Mucosa of stomach (tissue), 1 donor: ENCODE measurements around the gene GPC6.
"Not testable (repeated sequence)": the region's sequence is repeated elsewhere in the genome, so short reads cannot be mapped to it uniquely, and the experiment has no call there.

ENCODE experiments used
- H3K27me3 ChIP-seq: one replicate; pipeline ENCODE4 v1.7.0; 2013; ENCODE audit warnings: mild to moderate bottlenecking, low read length; ENCODE audit not compliant: control insufficient read depth, insufficient read depth
- H3K36me3 ChIP-seq: one replicate; pipeline ENCODE4 v1.7.0; 2013; ENCODE audit warnings: low read length; ENCODE audit not compliant: control insufficient read depth, insufficient read depth
- H3K4me1 ChIP-seq: one replicate; pipeline ENCODE4 v1.7.0; 2013; ENCODE audit warnings: mild to moderate bottlenecking, low read length; ENCODE audit not compliant: control insufficient read depth, insufficient read depth
- H3K4me3 ChIP-seq: one replicate; pipeline ENCODE4 v1.7.0; 2013; ENCODE audit warnings: low read length
- H3K9ac ChIP-seq: one replicate; pipeline ENCODE4 v1.7.0; 2013; ENCODE audit warnings: mild to moderate bottlenecking, low read length, moderate library complexity
- H3K9me3 ChIP-seq: one replicate; pipeline ENCODE4 v1.7.0; 2013; ENCODE audit warnings: mild to moderate bottlenecking, low read length, moderate library complexity; ENCODE audit not compliant: control insufficient read depth
- donor health status: Pancreatic carcinoma.

GPC6 gene

DNA sequence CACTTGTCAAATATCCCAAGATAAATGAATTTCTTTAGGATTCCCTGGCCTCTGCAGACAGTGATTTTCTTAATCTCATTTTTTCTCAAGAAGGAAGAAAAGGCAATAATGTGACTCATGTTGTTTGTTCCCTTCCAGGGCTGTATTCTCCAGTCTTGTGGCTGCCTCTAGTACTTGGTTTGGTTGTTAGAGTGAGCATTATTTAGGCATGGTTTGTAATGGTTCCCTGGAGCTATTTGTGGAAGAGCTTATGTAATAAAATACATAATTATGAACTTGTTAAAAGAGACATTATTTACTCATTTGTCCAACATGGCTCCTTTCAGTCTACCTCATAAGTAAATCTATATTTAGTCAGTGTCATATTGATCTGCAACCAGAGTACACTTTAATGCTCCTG, 982.5 kb downstream of the GPC6 start:
- Histone ChIP-seq H3K9ac (no peak overlapping the region), H3K4me3 (no peak overlapping the region), H3K9me3 (no peaks in the 10 kb centered on the region), H3K4me1 (no peaks in the 10 kb centered on the region), H3K27me3 (no peaks in the 10 kb centered on the region), H3K36me3 (no peaks in the 10 kb centered on the region)

DNA sequence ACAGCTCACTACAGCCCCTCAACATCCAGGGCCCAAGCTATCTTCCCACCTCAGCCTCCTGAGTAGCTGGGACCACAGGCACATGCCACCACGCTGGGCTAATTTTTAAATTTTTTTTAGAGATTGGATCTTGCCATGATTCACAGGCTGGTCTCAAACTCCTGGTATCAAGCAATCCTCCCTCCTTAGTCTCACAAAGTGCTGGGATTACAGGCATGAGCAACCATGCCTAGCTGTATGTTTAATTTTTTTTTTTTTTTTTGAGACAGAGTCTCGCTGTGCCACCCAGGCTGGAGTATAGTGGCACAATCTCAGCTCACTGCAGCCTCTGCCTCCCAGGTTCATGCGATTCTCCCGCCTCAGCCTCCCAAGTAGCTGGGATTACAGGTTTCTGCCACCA, 983.3 kb downstream of the GPC6 start:
- H3K27me3 ChIP-seq, H3K4me1 ChIP-seq, H3K4me3 ChIP-seq, H3K9ac ChIP-seq, H3K9me3 ChIP-seq, H3K36me3 ChIP-seq: not testable (repeated sequence)

DNA sequence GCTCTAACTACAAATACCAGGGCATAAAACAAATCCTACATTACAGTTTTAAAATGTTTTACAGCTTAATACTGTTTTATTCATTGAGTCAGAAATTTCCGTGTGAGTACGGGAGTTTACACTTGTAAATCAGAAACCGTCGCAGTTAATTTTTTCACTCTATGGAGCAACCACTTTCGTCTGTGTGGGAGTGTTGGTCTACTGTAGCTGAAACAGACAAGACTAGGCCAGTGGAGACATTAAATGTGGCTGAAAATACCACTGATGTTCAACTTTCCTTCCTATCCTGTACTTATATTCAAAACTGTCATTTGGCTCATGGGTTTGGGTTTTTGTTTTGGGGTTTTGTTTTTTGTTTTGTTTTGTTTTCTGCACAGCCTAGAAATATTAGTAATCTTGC, 984.2 kb downstream of the GPC6 start:
- Histone ChIP-seq H3K36me3 (no peaks in the 10 kb centered on the region), H3K4me3 (no peak overlapping the region), H3K27me3 (no peaks in the 10 kb centered on the region), H3K9ac (no peak overlapping the region), H3K4me1 (no peaks in the 10 kb centered on the region), H3K9me3 (no peaks in the 10 kb centered on the region)

DNA sequence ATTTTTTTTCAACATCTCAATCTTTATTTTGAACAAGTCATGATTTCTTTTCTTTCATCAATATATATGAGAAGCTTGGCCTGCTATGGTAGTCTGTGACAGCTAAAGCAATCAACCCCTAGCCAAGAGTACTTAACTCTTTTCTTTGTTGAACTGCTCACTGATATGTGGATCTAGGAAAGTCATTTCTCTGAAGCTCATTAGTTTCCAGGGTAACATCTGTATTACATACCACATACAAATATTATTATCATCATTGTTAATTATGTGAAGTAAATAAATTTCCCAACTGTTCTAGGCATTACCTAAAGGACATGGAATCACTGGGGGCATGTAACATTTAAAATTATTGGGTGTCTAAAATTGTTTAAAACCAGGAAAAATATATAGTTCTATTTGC, 985.6 kb downstream of the GPC6 start:
- Histone ChIP-seq H3K9ac (no peak overlapping the region), H3K9me3 (no peaks in the 10 kb centered on the region), H3K36me3 (no peaks in the 10 kb centered on the region), H3K4me3 (no peak overlapping the region), H3K27me3 (no peaks in the 10 kb centered on the region), H3K4me1 (no peaks in the 10 kb centered on the region)

DNA sequence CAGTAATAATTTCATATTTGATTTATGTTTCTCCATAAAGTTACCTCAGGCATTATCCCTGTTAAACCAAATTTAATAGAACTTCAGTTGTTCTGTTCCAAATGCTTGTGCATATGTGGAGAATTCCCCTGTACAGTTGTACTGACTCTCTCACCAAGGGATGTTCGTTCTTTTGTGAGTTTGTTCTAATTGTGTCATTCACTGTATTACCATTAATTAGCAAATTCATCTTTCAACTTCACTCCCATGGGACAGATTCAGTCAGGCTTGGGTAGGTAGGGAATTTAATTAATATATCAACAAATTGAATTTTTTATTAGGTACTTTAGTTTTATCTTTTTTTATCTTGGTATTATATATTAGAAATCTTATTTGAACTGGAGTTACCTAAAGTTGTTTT, 987.5 kb downstream of the GPC6 start:
- Histone ChIP-seq H3K9ac (no peak overlapping the region), H3K9me3 (no peaks in the 10 kb centered on the region), H3K27me3 (no peaks in the 10 kb centered on the region), H3K4me3 (no peak overlapping the region), H3K36me3 (no peaks in the 10 kb centered on the region), H3K4me1 (no peaks in the 10 kb centered on the region)

DNA sequence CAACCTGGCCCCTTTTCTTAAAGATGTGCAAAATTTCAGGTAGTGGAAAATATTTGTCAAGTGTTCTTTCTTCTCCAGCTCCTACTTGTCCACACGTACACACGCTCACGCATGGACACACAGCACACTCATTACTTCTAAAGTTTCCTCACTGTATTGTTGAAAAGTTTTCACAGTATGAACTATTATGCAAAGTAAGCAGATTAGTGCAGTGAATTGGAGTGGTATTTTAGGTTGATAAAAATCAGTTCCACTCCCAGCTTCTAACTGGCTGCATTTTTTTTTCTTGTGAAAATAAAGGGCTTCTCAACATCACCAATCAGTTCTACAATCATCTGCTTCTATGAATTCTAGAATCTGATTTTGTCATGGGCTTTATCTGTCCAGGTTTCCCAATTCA, 988.4 kb downstream of the GPC6 start:
- no peaks in the 10 kb centered on the region for H3K36me3 ChIP-seq
- no peaks in the 10 kb centered on the region for H3K9me3 ChIP-seq
- no peak overlapping the region for H3K9ac ChIP-seq
- no peaks in the 10 kb centered on the region for H3K4me1 ChIP-seq
- H3K27me3 ChIP-seq, result no peaks in the 10 kb centered on the region
- no peak overlapping the region for H3K4me3 ChIP-seq

DNA sequence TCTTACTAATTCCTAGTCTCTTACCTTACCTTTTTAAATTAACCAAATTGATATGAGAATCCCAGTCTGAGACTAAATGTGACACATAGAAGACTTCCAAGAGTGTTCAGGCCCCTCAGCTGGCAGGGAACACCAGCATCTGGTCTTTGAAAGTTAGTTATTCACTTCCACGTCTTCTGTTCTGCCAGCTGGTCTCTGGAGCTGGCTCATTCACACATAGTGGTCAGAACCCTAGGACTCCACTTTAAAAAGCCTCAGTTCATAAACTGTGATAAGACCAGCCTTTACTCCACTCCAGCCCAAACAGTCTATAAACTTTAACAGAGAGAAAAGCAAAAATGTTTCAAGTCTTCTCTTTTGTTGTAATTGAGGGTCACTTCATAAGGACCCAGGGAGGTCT, 989.9 kb downstream of the GPC6 start:
- no peaks in the 10 kb centered on the region for H3K27me3 ChIP-seq
- H3K9ac ChIP-seq, result no peak overlapping the region

DNA sequence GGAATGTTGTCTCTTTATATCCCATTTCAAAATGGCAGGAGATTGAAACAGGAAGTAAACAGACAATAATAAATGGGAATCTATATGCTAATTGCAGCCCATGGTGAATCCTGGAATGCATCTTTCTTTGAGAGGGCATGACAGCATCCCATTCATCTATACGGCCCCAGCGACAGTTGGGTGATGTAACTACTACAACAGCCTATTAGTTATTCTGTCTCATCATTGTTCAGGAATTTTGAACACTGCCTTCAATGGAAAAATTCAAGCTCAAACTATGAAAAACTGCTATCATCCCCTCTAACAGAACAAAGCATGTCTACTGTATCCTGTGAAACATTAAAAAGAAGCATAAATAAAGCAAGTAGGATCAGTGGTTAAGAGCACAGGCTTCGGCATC, 990.8 kb downstream of the GPC6 start:
- Histone ChIP-seq H3K9ac (no peak overlapping the region), H3K36me3 (no peaks in the 10 kb centered on the region), H3K4me3 (no peak overlapping the region), H3K27me3 (no peaks in the 10 kb centered on the region), H3K9me3 (no peaks in the 10 kb centered on the region), H3K4me1 (no peaks in the 10 kb centered on the region)

More for the DNA sequence above, 989.9 kb downstream of the GPC6 start:
- no peaks in the 10 kb centered on the region for H3K4me1 ChIP-seq
- no peak overlapping the region for H3K4me3 ChIP-seq
- no peaks in the 10 kb centered on the region for H3K9me3 ChIP-seq
- no peaks in the 10 kb centered on the region for H3K36me3 ChIP-seq

DNA sequence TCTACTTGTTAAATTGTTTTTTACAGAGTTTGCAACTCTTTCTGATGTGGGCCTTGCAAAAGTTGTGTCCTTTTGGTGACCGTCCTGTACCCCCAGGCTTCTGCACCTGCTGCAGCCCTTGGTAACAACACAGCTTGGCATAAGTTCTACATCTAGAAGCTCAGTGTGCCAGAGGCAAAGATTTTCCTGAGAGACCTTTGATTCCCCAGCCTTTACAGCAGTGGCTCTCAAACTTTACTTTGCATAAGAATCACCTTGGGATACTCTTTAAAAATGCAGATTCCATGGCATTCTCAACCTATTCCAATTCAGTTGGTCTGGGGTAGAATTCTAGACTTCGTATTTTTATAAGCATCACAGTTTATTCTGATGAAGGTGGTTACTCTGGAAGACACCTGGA, 991.9 kb downstream of the GPC6 start:
- Histone ChIP-seq H3K4me1 (no peaks in the 10 kb centered on the region), H3K36me3 (no peaks in the 10 kb centered on the region), H3K9me3 (no peaks in the 10 kb centered on the region), H3K9ac (no peak overlapping the region), H3K27me3 (no peaks in the 10 kb centered on the region), H3K4me3 (no peak overlapping the region)

DNA sequence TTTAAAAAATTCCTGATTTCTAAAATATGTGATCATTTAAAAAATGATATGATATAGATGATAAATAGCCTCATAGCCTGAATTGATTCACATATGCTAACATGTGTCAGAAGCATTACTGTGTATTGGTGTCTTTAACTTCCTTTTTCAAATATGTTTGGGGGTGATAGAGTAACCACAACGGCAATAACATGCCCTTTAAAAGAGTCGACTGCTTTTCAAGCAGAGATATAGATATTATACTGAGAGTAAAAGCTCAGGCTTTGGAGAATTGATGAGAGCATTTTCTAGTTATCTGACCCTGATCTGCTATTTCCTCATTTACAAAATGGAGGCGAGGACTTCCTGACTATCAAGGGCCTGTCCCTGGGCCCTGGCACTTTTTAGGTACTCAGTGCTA, 992.3 kb downstream of the GPC6 start:
- Histone ChIP-seq H3K36me3 (no peaks in the 10 kb centered on the region), H3K4me3 (no peak overlapping the region), H3K27me3 (no peaks in the 10 kb centered on the region), H3K9me3 (no peaks in the 10 kb centered on the region), H3K4me1 (no peaks in the 10 kb centered on the region), H3K9ac (no peak overlapping the region)

DNA sequence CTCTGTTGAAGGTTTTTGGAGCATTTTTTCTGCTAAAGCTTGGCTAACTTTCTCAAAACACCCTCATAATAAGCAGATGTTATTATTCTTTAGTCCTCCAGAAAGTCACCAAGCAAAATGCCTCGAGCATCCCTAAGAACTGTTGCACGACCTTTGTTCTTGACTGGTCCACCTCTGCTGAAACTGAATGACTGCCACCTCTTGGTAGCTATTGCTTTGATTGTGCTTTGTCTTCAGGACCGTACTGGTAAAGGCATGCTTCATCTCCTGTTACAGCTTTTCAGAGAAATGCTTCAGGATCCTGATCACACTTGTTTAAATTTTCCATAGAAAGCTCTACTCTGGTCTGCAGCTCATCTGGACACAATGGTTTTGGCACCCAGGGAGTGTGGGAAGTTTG, 998.1 kb downstream of the GPC6 start:
- Histone ChIP-seq H3K36me3 (no peaks in the 10 kb centered on the region), H3K4me1 (no peaks in the 10 kb centered on the region), H3K9ac (no peak overlapping the region), H3K4me3 (no peak overlapping the region), H3K27me3 (no peaks in the 10 kb centered on the region), H3K9me3 (no peaks in the 10 kb centered on the region)

DNA sequence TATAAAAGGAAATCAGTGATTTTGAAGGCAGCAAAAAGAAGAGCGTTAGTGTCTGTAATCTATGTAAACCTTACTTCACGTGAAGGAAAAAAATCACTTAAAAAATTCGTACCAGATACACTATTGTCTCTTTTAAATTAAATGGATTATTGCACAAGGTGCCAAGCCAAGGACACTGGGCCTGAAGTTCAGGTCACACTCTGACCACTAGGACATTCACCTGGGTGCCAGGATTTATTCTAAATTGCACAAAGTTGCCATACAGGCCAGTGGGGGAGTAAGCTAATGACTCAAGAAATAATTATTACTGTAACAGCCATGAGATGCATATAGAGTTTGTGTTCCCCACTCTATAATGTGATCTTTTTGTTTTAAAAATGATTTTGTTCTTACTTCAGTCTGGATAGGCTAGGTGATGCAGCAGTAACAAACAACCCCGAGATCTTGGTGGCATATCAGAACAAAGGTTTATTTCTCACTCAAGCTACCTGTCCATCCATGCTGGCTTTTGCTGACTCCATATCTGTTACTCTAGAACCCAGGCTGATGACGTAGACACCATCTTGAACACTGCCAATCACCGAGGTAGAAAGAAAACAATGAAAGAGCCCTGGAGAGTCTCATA, 1000.8 kb downstream of the GPC6 start:
- Histone ChIP-seq H3K9ac (no peak overlapping the region), H3K36me3 (no peaks in the 10 kb centered on the region), H3K4me1 (no peaks in the 10 kb centered on the region), H3K9me3 (no peaks in the 10 kb centered on the region), H3K4me3 (no peak overlapping the region), H3K27me3 (no peaks in the 10 kb centered on the region)

DNA sequence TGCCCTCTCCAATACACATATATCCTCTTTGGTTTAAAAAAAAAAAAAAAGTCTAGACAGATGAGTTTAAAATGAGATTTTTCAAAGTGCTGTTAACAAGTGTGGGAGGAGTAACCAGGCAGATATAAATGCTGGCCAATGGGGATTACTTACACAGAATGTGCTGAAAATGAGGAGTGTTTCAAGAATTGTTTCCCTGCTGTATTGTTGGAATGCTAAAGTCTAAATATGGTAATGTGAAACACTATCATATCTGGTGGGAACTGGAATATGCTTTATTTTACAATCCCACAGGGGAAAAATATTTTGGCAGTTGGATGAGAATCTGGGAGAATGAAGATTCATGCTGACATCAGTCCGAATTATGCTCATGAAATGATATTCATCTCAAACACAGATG, 1002.2 kb downstream of the GPC6 start:
- Histone ChIP-seq H3K9me3 (no peaks in the 10 kb centered on the region), H3K9ac (no peak overlapping the region), H3K36me3 (no peaks in the 10 kb centered on the region), H3K4me1 (no peaks in the 10 kb centered on the region), H3K27me3 (no peaks in the 10 kb centered on the region), H3K4me3 (no peak overlapping the region)
